ENCODE results near the gene ARL6.

ARL6 gene

DNA sequence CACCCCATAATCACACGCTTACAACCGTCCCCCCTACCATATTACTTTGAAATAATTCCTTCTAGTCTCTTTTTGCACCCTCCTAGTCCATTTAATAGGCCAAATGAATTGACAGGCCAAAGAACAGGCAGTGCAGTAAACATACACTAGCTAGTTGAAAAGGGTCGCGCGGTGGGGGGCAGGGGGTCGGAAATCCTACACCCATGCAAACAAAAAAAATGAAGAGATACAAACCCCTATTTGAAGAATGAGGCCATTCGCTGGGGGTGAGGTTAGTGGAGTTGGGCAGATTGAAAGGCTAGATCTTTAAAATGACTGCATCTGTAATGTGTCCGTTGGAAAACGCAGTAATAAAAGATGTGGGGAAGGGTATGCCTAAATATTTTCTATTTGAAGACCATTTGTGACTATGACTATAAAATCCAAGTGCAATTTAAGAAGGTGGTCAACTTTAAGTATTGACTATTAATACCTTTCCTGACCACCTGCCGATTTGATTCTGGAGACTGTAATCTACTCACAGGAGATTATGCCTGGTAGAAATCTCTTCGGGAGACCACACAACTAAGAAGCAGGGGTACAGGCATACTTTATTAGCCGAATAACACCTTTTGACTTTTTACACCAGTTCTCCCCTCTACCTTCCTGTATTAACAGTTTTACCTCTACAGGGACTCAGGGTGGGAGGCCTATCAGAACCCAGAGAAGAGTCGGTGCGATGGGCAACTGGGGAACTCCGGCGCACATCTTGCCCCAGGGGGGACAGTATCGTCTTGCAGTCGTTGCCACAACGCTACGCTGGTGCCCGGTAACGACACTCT, 762 bp upstream of the ARL6 start:
- DNase-seq (ENCODE audit: low read depth, low spot score), result no peak
- Histone ChIP-seq H3K9ac (ENCODE audit: insufficient read length) (peak overlapping the region; percentile 76), H3K9me3 (ENCODE audit: low read depth, low read length) (no peaks in the 10 kb centered on the region), H3K4me3 (peak overlapping the region; percentile 83), H3K27ac (no peak overlapping the region), H3K36me3 (ENCODE audit: insufficient read depth, low read length) (no peaks in the 10 kb centered on the region)
- TF ChIP-seq POLR2AphosphoS5 (IDR thresholded peaks at IDR 0.05; ENCODE audit: borderline replicate concordance, low read depth, low read length), result no peak
- TF ChIP-seq EZH2 (IDR thresholded peaks at IDR 0.05), result no peak
- TF ChIP-seq FOXP2 (optimal IDR thresholded peaks at IDR 0.05; ENCODE audit: control extremely low read depth, extremely low read length, insufficient read depth), result no peak

DNA sequence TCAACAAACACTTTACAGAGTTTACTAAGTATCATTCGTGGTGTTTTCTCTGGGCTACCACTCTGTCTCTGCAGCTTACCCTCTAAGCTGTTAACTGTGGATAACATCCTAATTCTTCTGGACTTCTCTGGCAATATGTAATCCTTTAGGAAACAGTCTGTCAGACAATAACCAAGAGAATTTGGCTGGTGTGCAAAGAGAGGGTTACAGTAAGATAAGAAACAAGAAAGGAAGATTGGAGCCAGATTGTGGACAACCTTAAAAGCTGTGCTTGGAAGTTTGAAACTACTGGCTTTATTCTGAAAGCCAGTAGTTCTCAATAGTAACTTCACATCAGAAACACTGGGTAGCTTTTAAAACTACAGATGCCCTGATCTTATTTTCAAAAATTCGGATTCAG, 778 bp downstream of the ARL6 start:
- Histone ChIP-seq H3K27ac (no peak overlapping the region), H3K4me3 (peak overlapping the region; percentile 83), H3K9me3 (ENCODE audit: low read depth, low read length) (no peaks in the 10 kb centered on the region), H3K36me3 (ENCODE audit: insufficient read depth, low read length) (peaks cover 9% of the 10 kb centered on the region; the same call in 1 of the 2 replicates), H3K9ac (ENCODE audit: insufficient read length) (no peak overlapping the region)
- TF ChIP-seq EZH2 (IDR thresholded peaks at IDR 0.05), result no peak
- TF ChIP-seq FOXP2 (optimal IDR thresholded peaks at IDR 0.05; ENCODE audit: control extremely low read depth, extremely low read length, insufficient read depth), result no peak
- no peak for TF ChIP-seq POLR2AphosphoS5 (IDR thresholded peaks at IDR 0.05; ENCODE audit: borderline replicate concordance, low read depth, low read length)
- DNase-seq (ENCODE audit: low read depth, low spot score), result no peak

- no peak for DNase-seq (ENCODE audit: low read depth, low spot score)
- Histone ChIP-seq H3K9ac (ENCODE audit: insufficient read length) (no peak overlapping the region), H3K4me3 (no peak overlapping the region), H3K36me3 (ENCODE audit: insufficient read depth, low read length) (peaks cover 17% of the 10 kb centered on the region), H3K27ac (no peak overlapping the region), H3K9me3 (ENCODE audit: low read depth, low read length) (no peaks in the 10 kb centered on the region)
- no peak for TF ChIP-seq POLR2AphosphoS5 (IDR thresholded peaks at IDR 0.05; ENCODE audit: borderline replicate concordance, low read depth, low read length)
- TF ChIP-seq EZH2 (IDR thresholded peaks at IDR 0.05), result no peak
- no peak for TF ChIP-seq FOXP2 (optimal IDR thresholded peaks at IDR 0.05; ENCODE audit: control extremely low read depth, extremely low read length, insufficient read depth)
Observed at GRCh38 chr3:97772926-97773325, 8.4 kb downstream of the ARL6 start.

DNA sequence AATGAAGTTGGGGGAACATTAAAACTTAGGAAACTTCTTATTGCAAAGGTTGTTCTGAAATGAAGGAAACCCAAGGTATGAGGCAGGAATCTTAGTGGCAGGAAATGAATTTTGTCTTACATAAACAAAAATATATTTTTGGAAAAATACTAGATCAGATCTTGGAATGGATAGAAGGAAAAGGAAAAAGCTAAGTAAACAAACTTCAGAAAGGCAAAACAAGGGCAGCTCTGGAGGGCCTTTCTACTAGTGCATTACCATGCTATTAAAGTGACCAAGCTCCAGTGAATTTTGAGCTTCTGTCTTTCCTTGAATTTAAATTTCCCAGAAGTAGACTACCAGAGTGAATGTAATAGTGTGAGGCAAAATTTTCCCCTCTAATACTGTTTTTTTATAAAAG, 13.6 kb downstream of the ARL6 start:
- no peaks in the 10 kb centered on the region for H3K9me3 ChIP-seq (ENCODE audit: low read depth, low read length)
- no peaks in the 10 kb centered on the region for H3K36me3 ChIP-seq (ENCODE audit: insufficient read depth, low read length)
- TF ChIP-seq FOXP2 (optimal IDR thresholded peaks at IDR 0.05; ENCODE audit: control extremely low read depth, extremely low read length, insufficient read depth) (no peak), EZH2 (IDR thresholded peaks at IDR 0.05) (no peak), POLR2AphosphoS5 (IDR thresholded peaks at IDR 0.05; ENCODE audit: borderline replicate concordance, low read depth, low read length) (no peak)
- H3K9ac ChIP-seq (ENCODE audit: insufficient read length), result no peak overlapping the region
- H3K4me3 ChIP-seq, result no peak overlapping the region
- DNase-seq (ENCODE audit: low read depth, low spot score), result no peak
- no peak overlapping the region for H3K27ac ChIP-seq

- no peak overlapping the region for H3K27ac ChIP-seq
- TF ChIP-seq EZH2 (IDR thresholded peaks at IDR 0.05) (no peak), FOXP2 (optimal IDR thresholded peaks at IDR 0.05; ENCODE audit: control extremely low read depth, extremely low read length, insufficient read depth) (no peak), POLR2AphosphoS5 (IDR thresholded peaks at IDR 0.05; ENCODE audit: borderline replicate concordance, low read depth, low read length) (no peak)
- no peaks in the 10 kb centered on the region for H3K9me3 ChIP-seq (ENCODE audit: low read depth, low read length)
- DNase-seq (ENCODE audit: low read depth, low spot score), result peak; percentile 16
- no peak overlapping the region for H3K9ac ChIP-seq (ENCODE audit: insufficient read length)
- no peaks in the 10 kb centered on the region for H3K36me3 ChIP-seq (ENCODE audit: insufficient read depth, low read length)
- H3K4me3 ChIP-seq, result no peak overlapping the region
Observed at GRCh38 chr3:97793420-97794019, 29.0 kb downstream of the ARL6 start.

GRCh38 chr3:97795951-97796350, 31.4 kb downstream of the ARL6 start:
- TF ChIP-seq FOXP2 (optimal IDR thresholded peaks at IDR 0.05; ENCODE audit: control extremely low read depth, extremely low read length, insufficient read depth) (no peak), EZH2 (IDR thresholded peaks at IDR 0.05) (no peak), POLR2AphosphoS5 (IDR thresholded peaks at IDR 0.05; ENCODE audit: borderline replicate concordance, low read depth, low read length) (no peak)
- Histone ChIP-seq H3K9ac (ENCODE audit: insufficient read length) (no peak overlapping the region), H3K36me3 (ENCODE audit: insufficient read depth, low read length) (no peaks in the 10 kb centered on the region), H3K4me3 (no peak overlapping the region), H3K27ac (no peak overlapping the region), H3K9me3 (ENCODE audit: low read depth, low read length) (no peaks in the 10 kb centered on the region)
- DNase-seq (ENCODE audit: low read depth, low spot score), result no peak

DNA sequence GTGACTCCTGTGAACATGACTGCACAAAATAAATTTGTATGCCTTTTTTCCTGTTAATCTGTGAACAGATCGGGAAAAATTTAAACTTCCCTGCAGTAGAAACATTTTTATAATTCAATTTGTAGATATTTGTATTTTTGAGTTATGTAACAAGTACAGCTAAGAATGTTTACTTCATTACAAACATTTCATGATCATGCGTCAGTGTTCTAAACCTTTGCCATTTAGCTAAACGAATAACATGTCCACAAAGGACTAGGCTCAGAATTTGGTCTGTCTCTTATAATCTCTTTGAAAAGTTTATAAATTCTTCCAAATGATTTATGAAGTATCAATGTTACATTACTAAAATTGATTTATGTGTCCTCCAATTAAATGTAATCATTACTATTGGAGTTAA, 39.9 kb downstream of the ARL6 start:
- no peaks in the 10 kb centered on the region for H3K36me3 ChIP-seq (ENCODE audit: insufficient read depth, low read length)
- TF ChIP-seq EZH2 (IDR thresholded peaks at IDR 0.05) (no peak), POLR2AphosphoS5 (IDR thresholded peaks at IDR 0.05; ENCODE audit: borderline replicate concordance, low read depth, low read length) (no peak), FOXP2 (optimal IDR thresholded peaks at IDR 0.05; ENCODE audit: control extremely low read depth, extremely low read length, insufficient read depth) (no peak)
- no peak overlapping the region for H3K4me3 ChIP-seq
- no peak overlapping the region for H3K9ac ChIP-seq (ENCODE audit: insufficient read length)
- no peaks in the 10 kb centered on the region for H3K9me3 ChIP-seq (ENCODE audit: low read depth, low read length)
- H3K27ac ChIP-seq, result no peak overlapping the region
- no peak for DNase-seq (ENCODE audit: low read depth, low spot score)

GRCh38 chr3:97810779-97811390, 46.3 kb downstream of the ARL6 start:
- Histone ChIP-seq H3K27ac (no peak overlapping the region), H3K36me3 (ENCODE audit: insufficient read depth, low read length) (no peaks in the 10 kb centered on the region), H3K9ac (ENCODE audit: insufficient read length) (no peak overlapping the region), H3K9me3 (ENCODE audit: low read depth, low read length) (no peaks in the 10 kb centered on the region), H3K4me3 (no peak overlapping the region)
- TF ChIP-seq FOXP2 (optimal IDR thresholded peaks at IDR 0.05; ENCODE audit: control extremely low read depth, extremely low read length, insufficient read depth) (no peak), EZH2 (IDR thresholded peaks at IDR 0.05) (no peak), POLR2AphosphoS5 (IDR thresholded peaks at IDR 0.05; ENCODE audit: borderline replicate concordance, low read depth, low read length) (no peak)
- no peak for DNase-seq (ENCODE audit: low read depth, low spot score)
